GM21723 (cell line): ENCODE measurements around the gene CCDC88C.
A peak's percentile ranks its signal among the peaks of the same experiment; 100 is the strongest.

Experiments used
- ATAC-seq: cut with Tn5 transposase; IDR thresholded peaks from one replicate; pipeline ENCODE4 v1.9.1; 2021; ENCODE audit warnings: mild to moderate bottlenecking, moderate library complexity; ENCODE audit not compliant: unreplicated experiment

CCDC88C gene

GRCh38 chr14:91399868-91400640 lies 17.6 kb downstream of the CCDC88C start:
- ATAC-seq: no peak

GRCh38 chr14:91398707-91399106 lies 18.9 kb downstream of the CCDC88C start:
- ATAC-seq: no peak

- ATAC-seq: no peak
Measured at GRCh38 chr14:91397965-91398591, 19.5 kb downstream of the CCDC88C start.

- peak; percentile 60 for ATAC-seq
Measured at GRCh38 chr14:91396959-91397815, 20.4 kb downstream of the CCDC88C start.

- ATAC-seq: no peak
Measured at GRCh38 chr14:91396013-91396660, 21.5 kb downstream of the CCDC88C start.

GRCh38 chr14:91395466-91395865 lies 22.2 kb downstream of the CCDC88C start:
- no peak for ATAC-seq

- no peak for ATAC-seq
Measured at GRCh38 chr14:91394105-91395081, 23.2 kb downstream of the CCDC88C start.

- ATAC-seq: no peak
Measured at GRCh38 chr14:91392623-91393303, 24.9 kb downstream of the CCDC88C start.

- no peak for ATAC-seq
Measured at GRCh38 chr14:91390165-91390778, 27.3 kb downstream of the CCDC88C start.

- ATAC-seq: no peak
Measured at GRCh38 chr14:91389150-91389549, 28.5 kb downstream of the CCDC88C start.

GRCh38 chr14:91388551-91388975 lies 29.1 kb downstream of the CCDC88C start:
- peak; percentile 79 for ATAC-seq

GRCh38 chr14:91387951-91388381 lies 29.7 kb downstream of the CCDC88C start:
- peak; percentile 10 for ATAC-seq

GRCh38 chr14:91387169-91387835 lies 30.3 kb downstream of the CCDC88C start:
- no peak for ATAC-seq

- ATAC-seq: no peak
Measured at GRCh38 chr14:91385697-91386096, 31.9 kb downstream of the CCDC88C start.

- ATAC-seq: no peak
Measured at GRCh38 chr14:91385224-91385623, 32.4 kb downstream of the CCDC88C start.

- ATAC-seq: no peak
Measured at GRCh38 chr14:91383439-91383838, 34.2 kb downstream of the CCDC88C start.

- ATAC-seq: no peak
Measured at GRCh38 chr14:91381801-91382670, 35.6 kb downstream of the CCDC88C start.
